Thyroid gland (tissue), 4 donors: ENCODE data around the gene KIF12.

ENCODE experiments used
- CTCF ChIP-seq, 6 experiments: fragments of 200-600 bp in 3 of 6; fragments of 450-650 bp in 3 of 6; sonication (generic) in 3 of 6; IDR thresholded peaks; one replicate each; pipeline ENCODE4 v1.5.1; 2016 to 2019; ENCODE audit warnings: antibody characterized with exemption in 6 of 6, mild to moderate bottlenecking in 2 of 6, inconsistent platforms in 1 of 6, moderate library complexity in 1 of 6
- POLR2A ChIP-seq, 2 donors: fragments of 450-650 bp; IDR thresholded peaks; one replicate each; pipeline ENCODE4 v1.6.1; 2017; ENCODE audit warnings: antibody characterized with exemption in 2 of 2, mild to moderate bottlenecking in 2 of 2, moderate library complexity in 1 of 2

- no peak for TF ChIP-seq CTCF (IDR thresholded peaks at IDR 0.05)
- no peak for TF ChIP-seq POLR2A (IDR thresholded peaks at IDR 0.05)
These were observed 35.8 kb upstream of the KIF12 start for GRCh38 chr9:114134827-114135396.
